GM21423 (cell line): Measurements from ENCODE around the gene THSD4.

ENCODE experiments used
- ATAC-seq: cut with Tn5 transposase; IDR thresholded peaks from one replicate; pipeline ENCODE4 v1.9.1; 2021; ENCODE audit warnings: mild to moderate bottlenecking, moderate library complexity; ENCODE audit not compliant: unreplicated experiment

THSD4 gene

GRCh38 chr15:71218272-71218805, 103.1 kb downstream of the THSD4 start:
- ATAC-seq = no peak

DNA sequence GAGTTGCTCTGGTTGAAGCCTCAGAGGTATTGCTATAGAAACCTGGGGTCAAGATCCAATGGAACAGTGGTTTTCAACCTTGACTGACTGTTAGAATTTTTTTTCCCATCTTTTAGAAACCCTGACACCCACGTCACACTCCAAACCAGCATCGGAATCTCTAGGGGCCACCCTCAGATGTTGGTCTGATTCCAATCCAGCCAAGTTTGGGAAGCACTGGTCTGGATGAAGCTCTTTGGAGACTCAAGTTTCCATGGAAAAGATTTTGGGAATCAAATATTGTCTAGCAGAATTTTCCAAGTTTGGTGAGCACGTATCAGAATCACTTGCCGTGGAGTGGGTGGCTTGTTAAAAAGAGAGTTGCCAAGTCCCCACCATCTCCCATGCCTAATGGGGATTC, 103.8 kb downstream of the THSD4 start:
- no peak for ATAC-seq

- ATAC-seq = no peak
Observed at GRCh38 chr15:71219645-71220044, 104.4 kb downstream of the THSD4 start.

- ATAC-seq = no peak
Observed at GRCh38 chr15:71220828-71221227, 105.6 kb downstream of the THSD4 start.

DNA sequence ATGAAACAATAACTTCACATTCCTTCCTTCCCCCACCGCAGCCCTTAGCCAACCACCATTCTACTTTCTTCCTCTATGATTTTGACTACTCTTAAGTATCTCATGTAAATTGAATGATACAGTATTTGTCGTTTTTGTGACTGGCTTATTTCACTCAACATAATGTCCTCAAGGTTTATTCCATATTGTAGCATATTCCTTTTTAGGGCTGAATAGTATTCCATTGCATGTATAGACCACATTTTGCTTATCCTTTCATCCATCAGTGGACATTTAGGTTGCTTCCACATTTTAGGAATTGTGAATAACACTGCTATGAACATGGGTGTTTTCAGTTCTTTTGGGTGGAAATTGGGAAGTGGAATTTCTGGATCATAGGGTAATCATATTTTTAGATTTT, 106.1 kb downstream of the THSD4 start:
- no peak for ATAC-seq

- no peak for ATAC-seq
Observed at GRCh38 chr15:71223516-71223915, 108.2 kb downstream of the THSD4 start.

- no peak for ATAC-seq
Observed at GRCh38 chr15:71224024-71224423, 108.8 kb downstream of the THSD4 start.

- no peak for ATAC-seq
Observed at GRCh38 chr15:71225851-71226250, 110.6 kb downstream of the THSD4 start.

DNA sequence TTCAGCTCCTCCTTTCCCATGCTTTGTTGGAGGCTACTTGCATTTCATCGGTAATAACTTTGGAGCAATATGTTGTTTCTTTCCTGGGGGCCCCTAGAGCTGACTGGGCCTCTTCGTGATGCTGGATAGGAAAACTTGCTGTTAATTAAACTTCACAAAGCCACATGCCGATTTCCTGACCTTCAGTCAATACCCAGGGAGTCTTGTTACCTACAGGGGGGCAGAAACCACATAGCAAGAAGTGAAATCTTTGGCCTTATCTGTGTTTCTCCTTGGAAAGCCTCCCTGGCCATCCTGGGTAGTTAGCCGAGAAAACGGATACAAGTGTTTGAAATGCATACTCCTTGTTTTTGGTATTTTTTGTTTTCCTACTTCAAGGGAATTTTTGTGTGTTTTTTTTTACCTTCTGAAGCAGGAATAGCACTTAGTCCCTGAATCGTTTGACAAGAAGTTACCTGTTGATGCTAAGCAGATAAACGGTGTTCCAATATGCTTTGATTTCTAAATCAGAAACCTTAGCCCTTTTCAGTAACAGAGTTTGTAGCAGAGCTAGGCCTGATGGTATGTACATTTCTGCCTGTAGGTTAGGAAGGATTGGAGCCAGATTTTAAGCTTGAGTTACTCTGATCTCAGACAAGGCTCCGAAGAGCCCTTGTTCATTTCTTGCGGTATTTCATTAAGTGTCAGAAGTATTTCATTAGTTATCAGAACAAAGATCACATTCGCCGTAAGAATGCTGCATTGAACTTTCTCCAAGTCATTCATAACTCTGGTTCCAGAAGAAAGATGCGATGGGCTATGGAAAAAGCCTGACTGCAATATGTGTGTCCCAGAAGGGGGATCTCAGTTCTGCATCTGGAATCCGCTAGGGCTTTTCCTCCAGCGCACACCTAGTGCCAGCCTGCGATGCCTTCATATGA, 111.5 kb downstream of the THSD4 start:
- ATAC-seq = no peak

- ATAC-seq = no peak
Observed at GRCh38 chr15:71228403-71228802, 113.1 kb downstream of the THSD4 start.

GRCh38 chr15:71230303-71230702, 115.0 kb downstream of the THSD4 start:
- ATAC-seq = no peak

- no peak for ATAC-seq
Observed at GRCh38 chr15:71231758-71232157, 116.5 kb downstream of the THSD4 start.

DNA sequence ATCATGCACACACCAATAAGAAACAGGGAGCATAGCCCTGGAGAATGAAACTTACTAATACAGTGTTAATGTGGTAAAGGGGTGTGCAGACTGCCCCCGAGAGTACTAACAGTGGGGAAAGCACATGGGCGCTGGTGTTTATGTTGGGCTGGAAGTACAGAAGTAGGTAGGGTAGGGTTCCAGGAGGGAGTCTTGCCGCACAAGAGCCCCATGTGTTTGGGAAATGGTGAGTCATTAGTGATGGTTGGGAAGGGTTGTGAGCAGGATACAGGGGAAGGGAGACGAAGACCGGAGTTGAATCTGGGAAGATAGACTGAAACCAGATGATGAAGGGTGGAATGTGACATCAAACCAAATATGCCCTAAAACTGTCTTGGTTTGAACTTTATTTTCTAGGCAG, 117.1 kb downstream of the THSD4 start:
- no peak for ATAC-seq

DNA sequence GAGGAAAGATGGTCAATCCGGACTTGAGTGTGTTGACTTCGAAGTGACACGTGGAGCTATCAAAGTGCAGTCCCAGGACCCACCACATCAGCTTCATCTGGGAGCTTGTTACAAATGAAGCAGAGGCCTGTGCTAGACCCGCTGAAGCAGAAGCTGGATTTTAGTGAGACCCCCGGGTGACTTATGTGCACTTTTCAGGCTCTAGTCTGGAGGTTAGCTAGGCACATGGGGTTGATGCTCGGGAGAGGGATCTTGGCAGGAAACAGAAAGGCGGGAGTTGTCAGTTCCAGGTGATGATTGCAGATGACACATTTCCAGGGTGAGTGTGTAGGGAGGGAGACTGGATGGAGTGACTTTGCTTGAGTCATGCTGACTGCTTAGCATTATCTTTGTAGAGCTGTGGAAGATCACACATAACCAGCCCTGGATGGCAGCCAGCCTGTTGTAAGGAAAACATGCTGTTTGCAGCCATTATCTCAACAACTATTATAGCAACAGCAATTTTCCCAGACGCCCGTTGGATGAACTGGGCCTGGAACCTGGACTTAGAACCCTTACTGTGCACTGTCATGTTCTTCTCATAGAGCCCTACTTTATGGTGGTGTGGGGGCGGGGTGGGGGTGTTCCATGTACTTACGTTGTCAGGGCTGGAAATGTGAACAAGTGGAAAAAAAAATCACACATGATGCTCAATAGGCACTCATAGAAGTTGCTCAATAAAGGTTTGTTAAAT, 122.4 kb downstream of the THSD4 start:
- no peak for ATAC-seq

DNA sequence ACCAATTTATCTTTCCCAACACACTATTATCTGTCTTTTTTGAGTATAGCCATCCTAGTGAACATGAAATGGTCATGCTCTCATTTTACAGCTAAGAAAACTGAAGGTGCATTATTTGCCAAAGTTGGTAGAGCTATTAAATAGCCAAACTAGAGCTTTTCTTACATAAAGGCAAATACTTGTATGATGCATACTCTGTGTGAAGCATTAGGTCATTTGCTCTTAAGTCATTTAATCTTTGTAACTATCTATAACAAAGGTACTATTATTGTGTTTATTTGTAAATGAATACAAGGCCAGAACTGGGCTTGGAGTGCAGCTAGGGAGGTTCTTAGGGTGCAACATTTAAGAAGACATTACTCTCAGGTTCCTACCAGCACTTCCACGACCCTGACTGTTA, 123.7 kb downstream of the THSD4 start:
- no peak for ATAC-seq

- ATAC-seq = no peak
Observed at GRCh38 chr15:71239592-71240364, 124.5 kb downstream of the THSD4 start.

DNA sequence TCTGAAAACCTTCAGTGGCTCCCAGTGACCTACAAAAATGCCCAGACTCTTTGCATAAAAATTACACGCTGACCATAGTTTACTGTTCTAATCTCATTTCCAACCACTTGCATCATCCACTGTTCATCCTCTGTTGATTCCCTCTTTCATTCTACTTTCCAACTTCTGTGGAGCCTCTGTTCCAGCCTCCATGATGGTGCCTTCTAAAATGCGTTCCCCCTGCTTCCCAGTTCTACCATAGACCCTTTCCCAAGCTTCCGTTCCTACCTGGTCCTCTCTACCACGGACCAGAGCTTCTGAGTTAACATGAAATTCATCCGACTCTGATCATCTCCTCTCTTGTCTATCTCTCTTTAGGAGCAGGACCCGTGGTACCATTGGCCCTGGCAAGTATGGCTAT, 127.0 kb downstream of the THSD4 start:
- no peak for ATAC-seq

- ATAC-seq = no peak
Observed at GRCh38 chr15:71244250-71244649, 129.0 kb downstream of the THSD4 start.

- no peak for ATAC-seq
Observed at GRCh38 chr15:71245588-71245987, 130.3 kb downstream of the THSD4 start.

GRCh38 chr15:71248386-71248785, 133.1 kb downstream of the THSD4 start:
- ATAC-seq = no peak

DNA sequence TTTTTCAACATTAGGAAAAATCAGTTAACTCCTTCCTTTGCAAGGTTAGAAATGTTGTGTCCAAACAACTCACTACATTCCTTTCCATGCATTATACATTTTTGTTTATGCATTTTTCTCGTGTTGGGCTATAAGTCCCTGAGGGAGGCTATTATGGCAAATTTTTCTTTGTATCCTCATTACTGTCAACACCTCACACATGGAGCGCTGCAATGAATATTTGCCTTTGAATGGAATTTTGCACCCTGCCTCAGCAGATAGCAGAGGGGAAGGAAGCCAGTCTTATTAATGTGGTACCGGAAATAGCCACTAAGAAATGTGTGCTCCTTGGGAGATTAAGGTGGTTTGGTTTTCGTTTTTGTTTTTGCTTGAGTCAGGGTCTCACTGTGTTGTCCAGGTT, 134.7 kb downstream of the THSD4 start:
- no peak for ATAC-seq
